ENCODE results near the gene KIF26B.
"Not testable (repeated sequence)": the region's sequence is repeated elsewhere in the genome, so short reads cannot be mapped to it uniquely, and the experiment has no call there.

KIF26B gene

GRCh38 chr1:245688536-245689453 lies 534.0 kb downstream of the KIF26B start:
- no peak for DNase-seq (ENCODE audit: low read depth in 1 of 2, low spot score in 1 of 2)

GRCh38 chr1:245690156-245690690 lies 535.4 kb downstream of the KIF26B start:
- no peak for DNase-seq (ENCODE audit: low read depth in 1 of 2, low spot score in 1 of 2)

- no peak for DNase-seq (ENCODE audit: low read depth in 1 of 2, low spot score in 1 of 2)
These were observed 536.3 kb downstream of the KIF26B start for GRCh38 chr1:245690946-245691541.

- no peak for DNase-seq (ENCODE audit: low read depth in 1 of 2, low spot score in 1 of 2)
These were observed 537.1 kb downstream of the KIF26B start for GRCh38 chr1:245691897-245692296.

- no peak for DNase-seq (ENCODE audit: low read depth in 1 of 2, low spot score in 1 of 2)
These were observed 537.5 kb downstream of the KIF26B start for GRCh38 chr1:245692318-245692717.

GRCh38 chr1:245693116-245693793 lies 538.5 kb downstream of the KIF26B start:
- DNase-seq (ENCODE audit: low read depth in 1 of 2, low spot score in 1 of 2): no peak

- no peak for DNase-seq (ENCODE audit: low read depth in 1 of 2, low spot score in 1 of 2)
These were observed 539.4 kb downstream of the KIF26B start for GRCh38 chr1:245693941-245694752.

- DNase-seq (ENCODE audit: low read depth in 1 of 2, low spot score in 1 of 2): no peak
These were observed 540.0 kb downstream of the KIF26B start for GRCh38 chr1:245694753-245695195.

GRCh38 chr1:245695211-245695610 lies 540.4 kb downstream of the KIF26B start:
- no peak for DNase-seq (ENCODE audit: low read depth in 1 of 2, low spot score in 1 of 2)

GRCh38 chr1:245695701-245696100 lies 540.9 kb downstream of the KIF26B start:
- DNase-seq (ENCODE audit: low read depth in 1 of 2, low spot score in 1 of 2): not testable (repeated sequence)

- DNase-seq (ENCODE audit: low read depth in 1 of 2, low spot score in 1 of 2): no peak
These were observed 543.3 kb downstream of the KIF26B start for GRCh38 chr1:245698116-245698515.

- no peak for DNase-seq (ENCODE audit: low read depth in 1 of 2, low spot score in 1 of 2)
These were observed 544.1 kb downstream of the KIF26B start for GRCh38 chr1:245698860-245699259.

GRCh38 chr1:245700631-245701030 lies 545.8 kb downstream of the KIF26B start:
- no peak for DNase-seq (ENCODE audit: low read depth in 1 of 2, low spot score in 1 of 2)

- no peak for DNase-seq (ENCODE audit: low read depth in 1 of 2, low spot score in 1 of 2)
These were observed 546.8 kb downstream of the KIF26B start for GRCh38 chr1:245701631-245702030.

- no peak for DNase-seq (ENCODE audit: low read depth in 1 of 2, low spot score in 1 of 2)
These were observed 547.6 kb downstream of the KIF26B start for GRCh38 chr1:245702346-245702745.

- DNase-seq (ENCODE audit: low read depth in 1 of 2, low spot score in 1 of 2): no peak
These were observed 549.6 kb downstream of the KIF26B start for GRCh38 chr1:245704341-245704740.

GRCh38 chr1:245704765-245705164 lies 550.0 kb downstream of the KIF26B start:
- DNase-seq (ENCODE audit: low read depth in 1 of 2, low spot score in 1 of 2): no peak

GRCh38 chr1:245707941-245708340 lies 553.2 kb downstream of the KIF26B start:
- no peak for DNase-seq (ENCODE audit: low read depth in 1 of 2, low spot score in 1 of 2)

GRCh38 chr1:245710961-245711903 lies 556.4 kb downstream of the KIF26B start:
- DNase-seq (ENCODE audit: low read depth in 1 of 2, low spot score in 1 of 2): no peak

- DNase-seq (ENCODE audit: low read depth in 1 of 2, low spot score in 1 of 2): not testable (repeated sequence)
These were observed 559.2 kb downstream of the KIF26B start for GRCh38 chr1:245714027-245714426.

All from activated CD4-positive, alpha-beta T cell treated with anti-CD3 and anti-CD28 coated beads, Interleukin-2, amount 50 U/mL, for 24 hours (primary cell).